ENCODE results near the gene MAGI2. TPM values are rescaled to one million over a fixed set of nuclear protein-coding genes. Genes with fewer than 3 reads are reported as not detected.

Gene MAGI2
- total and polyA plus RNA-seq, 9 donors: 7.1 to 20.4 (median 18.7) TPM

DNA sequence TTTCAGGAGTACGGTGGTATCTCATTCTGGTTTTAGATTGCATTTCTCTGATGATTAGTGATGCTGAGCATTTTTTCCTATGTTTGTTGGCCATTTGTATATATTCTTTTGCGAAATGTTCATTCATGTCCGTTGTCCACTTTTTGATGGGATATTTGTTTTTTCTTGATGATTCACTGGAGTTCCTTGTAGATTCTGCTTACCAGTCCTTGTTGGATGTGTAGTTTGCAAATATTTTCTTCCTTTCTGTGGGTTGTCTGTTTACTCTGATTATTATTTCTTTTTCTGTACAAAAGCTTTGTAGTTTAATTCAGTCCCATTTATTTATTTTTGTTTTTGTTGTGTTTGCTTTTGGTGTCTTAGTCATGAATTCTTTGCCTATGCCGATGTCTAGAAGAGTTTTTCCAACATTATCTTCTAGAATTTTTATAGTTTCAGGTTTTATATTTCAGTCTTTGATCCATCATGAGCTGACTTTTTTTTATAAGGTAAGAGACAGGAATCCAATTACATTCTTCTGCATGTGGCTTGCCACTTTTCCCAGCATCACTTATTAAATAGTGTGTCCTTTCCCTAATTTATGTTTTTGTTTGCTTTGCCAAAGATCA, 320.5 kb downstream of the MAGI2 start:
- DNase-seq: no peak
- 93 to 95% (median 94%) methylated on average over 4 of the region's 4 CpGs for WGBS, 3 donors
- intact Hi-C loops (cut with DNase I): no loop called here
- Histone ChIP-seq H3K27ac (no peak overlapping the region), H3K4me3 (no peak overlapping the region), H3K36me3 (no peaks in the 10 kb centered on the region), H3K9me3 (no peaks in the 10 kb centered on the region), H3K4me1 (ENCODE audit: insufficient read depth) (no peaks in the 10 kb centered on the region), H3K27me3 (no peaks in the 10 kb centered on the region)
- TF ChIP-seq, protein P1, sequence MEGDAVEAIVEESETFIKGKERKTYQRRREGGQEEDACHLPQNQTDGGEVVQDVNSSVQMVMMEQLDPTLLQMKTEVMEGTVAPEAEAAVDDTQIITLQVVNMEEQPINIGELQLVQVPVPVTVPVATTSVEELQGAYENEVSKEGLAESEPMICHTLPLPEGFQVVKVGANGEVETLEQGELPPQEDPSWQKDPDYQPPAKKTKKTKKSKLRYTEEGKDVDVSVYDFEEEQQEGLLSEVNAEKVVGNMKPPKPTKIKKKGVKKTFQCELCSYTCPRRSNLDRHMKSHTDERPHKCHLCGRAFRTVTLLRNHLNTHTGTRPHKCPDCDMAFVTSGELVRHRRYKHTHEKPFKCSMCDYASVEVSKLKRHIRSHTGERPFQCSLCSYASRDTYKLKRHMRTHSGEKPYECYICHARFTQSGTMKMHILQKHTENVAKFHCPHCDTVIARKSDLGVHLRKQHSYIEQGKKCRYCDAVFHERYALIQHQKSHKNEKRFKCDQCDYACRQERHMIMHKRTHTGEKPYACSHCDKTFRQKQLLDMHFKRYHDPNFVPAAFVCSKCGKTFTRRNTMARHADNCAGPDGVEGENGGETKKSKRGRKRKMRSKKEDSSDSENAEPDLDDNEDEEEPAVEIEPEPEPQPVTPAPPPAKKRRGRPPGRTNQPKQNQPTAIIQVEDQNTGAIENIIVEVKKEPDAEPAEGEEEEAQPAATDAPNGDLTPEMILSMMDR (IDR thresholded peaks at IDR 0.05): no peak
- TF ChIP-seq POLR2A (IDR thresholded peaks at IDR 0.05): no peak
- no peak for TF ChIP-seq EP300 (IDR thresholded peaks at IDR 0.05)

DNA sequence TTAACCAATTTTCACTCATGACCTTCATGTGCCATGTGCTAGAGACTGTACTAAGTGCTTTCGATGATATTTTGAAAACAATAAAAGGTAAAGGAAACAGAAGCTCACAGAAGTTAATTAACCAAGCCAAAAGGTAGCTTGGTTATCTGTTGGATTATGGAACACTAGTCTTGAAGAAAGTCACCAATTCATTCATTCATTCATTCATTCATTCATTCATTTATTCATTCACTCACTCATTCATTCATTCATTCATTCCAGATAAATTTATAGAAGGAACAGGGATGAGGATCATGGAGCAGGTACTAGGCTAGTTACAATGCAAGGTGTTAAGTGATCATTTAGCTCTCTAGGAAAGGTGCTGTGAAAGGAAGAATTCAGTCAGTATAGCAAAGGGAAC, 322.8 kb downstream of the MAGI2 start:
- Histone ChIP-seq H3K4me3 (no peak overlapping the region), H3K4me1 (ENCODE audit: insufficient read depth) (no peaks in the 10 kb centered on the region), H3K27ac (no peak overlapping the region), H3K27me3 (no peaks in the 10 kb centered on the region), H3K36me3 (no peaks in the 10 kb centered on the region), H3K9me3 (no peaks in the 10 kb centered on the region)
- DNase-seq: no peak
- intact Hi-C loops (cut with DNase I): no loop called here
- WGBS, 3 donors: 89 to 92% (median 92%) methylated on average over 1 of the region's 1 CpG
- TF ChIP-seq POLR2A (IDR thresholded peaks at IDR 0.05) (no peak), EP300 (IDR thresholded peaks at IDR 0.05) (no peak)
- TF ChIP-seq, protein P1 (IDR thresholded peaks at IDR 0.05): no peak

DNA sequence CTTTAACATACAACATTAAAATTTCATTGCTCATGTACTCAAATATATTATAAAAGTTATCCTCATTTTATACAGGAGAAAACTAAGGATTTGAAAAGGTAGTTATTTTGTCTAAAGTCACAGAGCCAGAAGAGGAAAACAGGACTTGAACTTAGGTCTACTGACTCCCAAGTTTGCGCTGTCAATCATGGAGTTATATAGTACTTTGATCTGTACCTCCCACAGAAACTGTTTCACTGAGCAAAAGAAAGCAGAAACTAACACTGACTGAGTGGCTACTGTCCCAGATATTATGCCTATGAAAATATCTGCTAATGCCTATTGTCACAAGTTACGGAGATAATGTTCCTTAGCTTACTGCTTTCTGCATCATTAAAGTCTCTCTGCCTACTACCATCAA, 329.1 kb downstream of the MAGI2 start:
- H3K4me1 ChIP-seq (ENCODE audit: insufficient read depth): no peaks in the 10 kb centered on the region
- no peak overlapping the region for H3K27ac ChIP-seq
- no peaks in the 10 kb centered on the region for H3K9me3 ChIP-seq
- 94 to 99% (median 98%) methylated on average over 2 of the region's 2 CpGs for WGBS, 3 donors
- no peak overlapping the region for H3K4me3 ChIP-seq
- no peak for DNase-seq
- intact Hi-C loops (cut with DNase I): no loop called here
- TF ChIP-seq, protein P1 (IDR thresholded peaks at IDR 0.05): no peak
- TF ChIP-seq POLR2A (IDR thresholded peaks at IDR 0.05) (no peak), EP300 (IDR thresholded peaks at IDR 0.05) (no peak)
- no peaks in the 10 kb centered on the region for H3K36me3 ChIP-seq
- no peaks in the 10 kb centered on the region for H3K27me3 ChIP-seq

DNA sequence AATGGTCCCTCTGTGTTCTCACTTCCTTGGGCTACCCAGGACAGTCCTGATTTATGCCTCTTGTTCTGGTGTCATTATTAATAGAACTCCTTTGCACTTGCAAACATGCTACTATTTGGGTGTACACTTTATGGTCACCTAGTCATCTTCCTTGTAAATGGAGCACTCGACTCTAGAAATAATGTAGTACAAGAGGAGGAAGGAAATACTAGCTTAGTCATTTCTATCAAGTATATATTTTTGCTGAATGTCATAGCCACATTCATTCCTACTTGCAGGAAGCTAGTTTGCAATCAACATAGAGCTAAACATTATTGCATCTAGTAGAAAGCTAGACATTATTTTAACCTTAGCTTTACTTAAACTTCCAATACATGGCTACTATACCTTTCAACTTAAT, 335.3 kb downstream of the MAGI2 start:
- Histone ChIP-seq H3K4me1 (ENCODE audit: insufficient read depth) (no peaks in the 10 kb centered on the region), H3K4me3 (no peak overlapping the region), H3K36me3 (no peaks in the 10 kb centered on the region), H3K27ac (no peak overlapping the region), H3K27me3 (no peaks in the 10 kb centered on the region), H3K9me3 (no peaks in the 10 kb centered on the region)
- TF ChIP-seq POLR2A (IDR thresholded peaks at IDR 0.05) (no peak), EP300 (IDR thresholded peaks at IDR 0.05) (no peak)
- TF ChIP-seq, protein P1 (IDR thresholded peaks at IDR 0.05): no peak
- intact Hi-C loops (cut with DNase I): no loop called here
- 35 to 42% (median 39%) methylated on average over 1 of the region's 1 CpG for WGBS, 3 donors
- no peak for DNase-seq

All from ovary (tissue), 9 donors.